B cell (primary cell): Measurements from ENCODE around the gene TRPC4AP. TPM values are rescaled to one million over a fixed set of nuclear protein-coding genes. Genes with fewer than 3 reads are reported as not detected.

Source experiments
- ATAC-seq: fragments of 200-7000 bp; cut with Tn5 transposase; one replicate; pipeline ENCODE4 v1.10.0; 2021; ENCODE audit warnings: low read depth, mild to moderate bottlenecking, moderate number of reproducible peaks, moderate library complexity
- CTCF ChIA-PET: fragments of 350-600 bp; sonication (Branson Sonifier 250); formaldehyde crosslinking; loops from one replicate; lab custom pipeline; 2021; ENCODE audit warnings: antibody characterized with exemption, inconsistent platforms; lab: Charles Lee
- POLR2A ChIA-PET: fragments of 350-600 bp; sonication (Branson Sonifier 250); formaldehyde crosslinking; loops from one replicate; lab custom pipeline; 2021; ENCODE audit warnings: antibody characterized with exemption; lab: Charles Lee
- DNase-seq: peaks from one replicate; pipeline ENCODE4 v3.0.0; 2013
- H2AFZ ChIP-seq: 2 replicates; pipeline ENCODE4 v1.6.1; 2012; ENCODE audit warnings: mild to moderate bottlenecking, low read depth, low read length; ENCODE audit not compliant: insufficient read depth, poor library complexity, severe bottlenecking
- H3K27ac ChIP-seq, 2 donors: 1 replicate in 1 of 2; 2 replicates in 1 of 2; pipeline ENCODE4 v1.5.1; 2012 to 2013; ENCODE audit warnings: low read length in 2 of 2, mild to moderate bottlenecking in 2 of 2, moderate library complexity in 1 of 2
- H3K27me3 ChIP-seq, 4 experiments: fragments of 200-600 bp in 1 of 4; sonication (generic) in 1 of 4; replicated peaks in 1 of 4; 1 replicate in 2 of 4; 2 replicates in 2 of 4; pipeline versions ENCODE4 v1.6.1 to v1.7.0; 2013 to 2016; ENCODE audit warnings: low read length in 3 of 4, mild to moderate bottlenecking in 2 of 4, mixed read lengths in 1 of 4, moderate library complexity in 1 of 4; ENCODE audit not compliant: insufficient read depth in 4 of 4, control insufficient read depth in 3 of 4; ENCODE audit errors: control extremely low read depth in 1 of 4
- H3K36me3 ChIP-seq, 2 experiments: replicated peaks in 1 of 2; 1 replicate in 1 of 2; 2 replicates in 1 of 2; pipeline versions ENCODE4 v1.6.1 to v1.7.1; 2013; ENCODE audit warnings: low read length in 1 of 2; ENCODE audit not compliant: insufficient read depth in 2 of 2, control insufficient read depth in 1 of 2; ENCODE audit errors: control extremely low read depth in 1 of 2, extremely low read depth in 1 of 2
- H3K4me1 ChIP-seq, 2 donors: fragments of 200-600 bp in 1 of 2; sonication (generic) in 1 of 2; 1 replicate in 1 of 2; 2 replicates in 1 of 2; pipeline versions ENCODE4 v1.5.1 to v1.6.1; 2013 to 2017; ENCODE audit warnings: low read length in 2 of 2; ENCODE audit not compliant: control insufficient read depth in 2 of 2, insufficient read depth in 2 of 2
- H3K4me2 ChIP-seq: replicated peaks from 2 replicates; pipeline ENCODE3; 2012; ENCODE audit warnings: mild to moderate bottlenecking, low read depth, low read length; ENCODE audit not compliant: poor library complexity, severe bottlenecking
- H3K4me3 ChIP-seq, 5 experiments: fragments of 200-600 bp in 1 of 5; sonication (generic) in 1 of 5; 1 replicate in 3 of 5; 2 replicates in 2 of 5; pipeline versions ENCODE4 v1.5.1 to v1.7.0; 2011 to 2016; ENCODE audit warnings: low read length in 4 of 5, mild to moderate bottlenecking in 4 of 5, low read depth in 2 of 5, control low read depth in 1 of 5, moderate library complexity in 1 of 5; ENCODE audit not compliant: insufficient read depth in 1 of 5; ENCODE audit errors: control extremely low read depth in 1 of 5, extremely low read depth in 1 of 5
- H3K79me2 ChIP-seq: fragments of 200-600 bp; sonication (generic); one replicate; pipeline ENCODE4 v1.6.0; 2016; ENCODE audit warnings: low read length; ENCODE audit not compliant: control insufficient read depth, insufficient read depth
- H3K9ac ChIP-seq: fragments of 200-600 bp; sonication (generic); 2 replicates; pipeline ENCODE4 v1.6.1; 2017; ENCODE audit warnings: mild to moderate bottlenecking, low read length, moderate library complexity
- H3K9me3 ChIP-seq, 3 donors: one replicate each; pipeline versions ENCODE4 v1.6.1 to v1.7.1; 2013; ENCODE audit warnings: low read length in 2 of 3; ENCODE audit not compliant: control insufficient read depth in 2 of 3, insufficient read depth in 1 of 3; ENCODE audit errors: control extremely low read depth in 1 of 3
- H4K20me1 ChIP-seq: 2 replicates; pipeline ENCODE4 v1.6.0; 2012; ENCODE audit warnings: mild to moderate bottlenecking, low read length; ENCODE audit not compliant: insufficient read depth, control insufficient read depth, poor library complexity, severe bottlenecking
- H3K27ac Mint-ChIP-seq: one replicate; pipeline ENCODE4 v1.8.0; 2021; ENCODE audit warnings: mixed read lengths
- H3K27me3 Mint-ChIP-seq: one replicate; pipeline ENCODE4 v1.8.0; 2021; ENCODE audit warnings: mixed read lengths
- H3K4me1 Mint-ChIP-seq: one replicate; pipeline ENCODE4 v1.8.0; 2021; ENCODE audit warnings: mixed read lengths
- H3K4me3 Mint-ChIP-seq: one replicate; pipeline ENCODE4 v1.8.0; 2021; ENCODE audit warnings: mixed read lengths
- H3K9me3 Mint-ChIP-seq: one replicate; pipeline ENCODE4 v1.8.0; 2022; ENCODE audit warnings: mixed read lengths; ENCODE audit not compliant: insufficient read depth
- EZH2 ChIP-seq: IDR thresholded peaks from 2 replicates; pipeline ENCODE4 v1.6.1; 2012; ENCODE audit warnings: borderline replicate concordance, low read depth, mild to moderate bottlenecking, moderate library complexity, low read length; ENCODE audit not compliant: insufficient read depth, poor library complexity, severe bottlenecking
- WGBS: methylation state at CpG from one replicate; pipeline ENCODE4 v1.1.5; 2013; ENCODE audit warnings: missing lambda C conversion rate; ENCODE audit not compliant: insufficient coverage; 5-methylcytosine and 5-hydroxymethylcytosine counted together
- intact Hi-C: fragments of 100-400 bp; cut with micrococcal nuclease; formaldehyde crosslinking; loops from one replicate; pipeline ENCODE4 v1.10.0; 2022
- polyA plus RNA-seq: library from polyadenylated mRNA; depleted of rRNA; stranded (reverse); fragments of >200 nt; gene quantifications from 2 replicates; pipeline ENCODE4 v1.2.3, GENCODE V29; 2012
- total RNA-seq, 2 donors: library from RNA; stranded (reverse); fragments of 120-200 nt in 1 of 2; gene quantifications; 1 replicate in 1 of 2; 2 replicates in 1 of 2; pipeline versions ENCODE4 v1.2.3 to v1.2.4, GENCODE V29; 2013 to 2022
- TF ChIP-seq, protein P1 (sequence below): fragments of 200-600 bp; IDR thresholded peaks from one replicate; pipeline ENCODE4 v1.8.0; 2022; ENCODE audit warnings: antibody characterized with exemption, mild to moderate bottlenecking

The TRPC4AP gene
- total and polyA plus RNA-seq, 2 donors (not counting 1 experiment from before 2014, with no cell fraction given) = 62.5 to 73.2 TPM

DNA sequence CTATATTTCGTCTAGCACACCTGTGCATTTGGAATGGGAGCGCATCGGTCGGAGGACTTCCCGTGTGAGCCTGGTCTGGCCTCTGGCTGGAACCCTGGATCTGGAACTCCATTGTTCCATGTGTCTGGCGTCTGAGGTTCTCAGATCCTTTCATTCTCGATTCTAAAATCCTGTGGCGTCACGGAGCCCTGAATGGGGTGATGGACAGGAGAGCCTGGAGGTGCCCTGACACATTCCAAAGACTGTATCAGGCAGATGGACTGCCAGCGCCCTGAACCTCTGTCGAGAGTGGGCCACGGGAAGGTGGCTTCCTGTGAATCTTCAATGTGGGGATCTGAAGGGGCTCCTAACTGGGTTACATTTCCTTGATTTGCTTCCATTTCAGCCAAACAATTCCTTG, 116.3 kb downstream of the TRPC4AP start:
- DNase-seq = no peak

DNA sequence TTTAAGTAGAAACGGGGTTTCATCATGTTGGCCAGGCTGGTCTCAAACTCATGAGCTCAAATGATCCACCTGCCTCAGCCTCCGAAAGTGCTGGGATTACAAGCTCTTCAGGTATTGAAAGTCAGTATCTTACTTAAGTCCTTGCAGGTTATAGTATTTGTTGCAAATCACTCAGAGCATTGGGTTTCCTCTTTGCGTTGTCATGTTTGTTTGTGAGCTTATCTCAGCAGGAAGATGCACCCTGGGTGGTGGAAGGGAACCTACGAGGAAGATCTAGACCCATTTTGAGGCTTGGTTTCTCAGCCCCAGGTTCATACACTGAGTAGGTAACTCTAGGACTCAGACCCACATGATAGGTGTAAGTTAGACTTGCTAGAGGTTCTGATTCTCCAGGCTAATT, 118.4 kb downstream of the TRPC4AP start:
- no peak overlapping the region for H2AFZ ChIP-seq
- ATAC-seq = no peak
- H3K9me3 ChIP-seq = no peaks in the 10 kb centered on the region
- ChIA-PET CTCF (no interaction called here), POLR2A (no interaction called here)
- no peak overlapping the region for H3K4me3 Mint-ChIP-seq
- H3K27me3 ChIP-seq = peaks cover 0 to 4% (median 0%) of the 10 kb centered on the region in 4 experiments
- intact Hi-C loops = no loop called here
- no peak for TF ChIP-seq EZH2
- TF ChIP-seq, protein P1, sequence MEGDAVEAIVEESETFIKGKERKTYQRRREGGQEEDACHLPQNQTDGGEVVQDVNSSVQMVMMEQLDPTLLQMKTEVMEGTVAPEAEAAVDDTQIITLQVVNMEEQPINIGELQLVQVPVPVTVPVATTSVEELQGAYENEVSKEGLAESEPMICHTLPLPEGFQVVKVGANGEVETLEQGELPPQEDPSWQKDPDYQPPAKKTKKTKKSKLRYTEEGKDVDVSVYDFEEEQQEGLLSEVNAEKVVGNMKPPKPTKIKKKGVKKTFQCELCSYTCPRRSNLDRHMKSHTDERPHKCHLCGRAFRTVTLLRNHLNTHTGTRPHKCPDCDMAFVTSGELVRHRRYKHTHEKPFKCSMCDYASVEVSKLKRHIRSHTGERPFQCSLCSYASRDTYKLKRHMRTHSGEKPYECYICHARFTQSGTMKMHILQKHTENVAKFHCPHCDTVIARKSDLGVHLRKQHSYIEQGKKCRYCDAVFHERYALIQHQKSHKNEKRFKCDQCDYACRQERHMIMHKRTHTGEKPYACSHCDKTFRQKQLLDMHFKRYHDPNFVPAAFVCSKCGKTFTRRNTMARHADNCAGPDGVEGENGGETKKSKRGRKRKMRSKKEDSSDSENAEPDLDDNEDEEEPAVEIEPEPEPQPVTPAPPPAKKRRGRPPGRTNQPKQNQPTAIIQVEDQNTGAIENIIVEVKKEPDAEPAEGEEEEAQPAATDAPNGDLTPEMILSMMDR = no peak
- no peaks in the 10 kb centered on the region for H4K20me1 ChIP-seq
- H3K4me1 ChIP-seq = no peaks in the 10 kb centered on the region
- no peaks in the 10 kb centered on the region for H3K36me3 ChIP-seq
- H3K9me3 Mint-ChIP-seq = no peaks in the 10 kb centered on the region
- no peak overlapping the region for H3K27ac Mint-ChIP-seq
- no peaks in the 10 kb centered on the region for H3K79me2 ChIP-seq
- H3K4me2 ChIP-seq = no peak overlapping the region
- no peak overlapping the region for H3K4me3 ChIP-seq
- H3K4me1 Mint-ChIP-seq = no peaks in the 10 kb centered on the region
- no peak for DNase-seq
- no peak overlapping the region for H3K9ac ChIP-seq
- H3K27ac ChIP-seq = no peak overlapping the region
- H3K27me3 Mint-ChIP-seq = peaks cover 6% of the 10 kb centered on the region
- 92% methylated on average over 2 of the region's 4 CpGs for WGBS

More for the DNA sequence above, 116.3 kb downstream of the TRPC4AP start:
- WGBS = 95% methylated on average over 9 of the region's 12 CpGs
- no peak for TF ChIP-seq EZH2
- TF ChIP-seq, protein P1 = no peak
- Histone ChIP-seq H3K4me3 (no peak overlapping the region), H3K9ac (no peak overlapping the region), H3K4me2 (no peak overlapping the region), H3K36me3 (no peaks in the 10 kb centered on the region), H3K27me3 (peaks cover 0 to 9% (median 0%) of the 10 kb centered on the region in 4 experiments), H2AFZ (no peak overlapping the region), H4K20me1 (no peaks in the 10 kb centered on the region), H3K79me2 (no peaks in the 10 kb centered on the region), H3K9me3 (peaks cover 0 to 3% (median 0%) of the 10 kb centered on the region in 3 donors), H3K27ac (no peak overlapping the region), H3K4me1 (no peaks in the 10 kb centered on the region)
- intact Hi-C loops = no loop called here
- ATAC-seq = no peak
- H3K27me3 Mint-ChIP-seq = peaks cover 8% of the 10 kb centered on the region
- H3K27ac Mint-ChIP-seq = no peak overlapping the region
- no peaks in the 10 kb centered on the region for H3K9me3 Mint-ChIP-seq
- ChIA-PET CTCF (no interaction called here), POLR2A (no interaction called here)
- H3K4me1 Mint-ChIP-seq = no peaks in the 10 kb centered on the region
- H3K4me3 Mint-ChIP-seq = no peak overlapping the region
